Measurements from ENCODE around the gene DGKI. TPM values are rescaled to one million over a fixed set of nuclear protein-coding genes. Genes with fewer than 3 reads are reported as not detected.

DGKI gene
- polyA plus RNA-seq, 3 donors from 2014 or later = not detected

GRCh38 chr7:137774793-137775201 lies 72.0 kb downstream of the DGKI start:
- no peaks in the 10 kb centered on the region for H3K4me1 Mint-ChIP-seq
- no peak overlapping the region for H3K27ac Mint-ChIP-seq
- H3K36me3 Mint-ChIP-seq = no peaks in the 10 kb centered on the region
- no peak overlapping the region for H3K4me3 Mint-ChIP-seq
- no peak for DNase-seq
- peaks cover 0 to 2% (median 0%) of the 10 kb centered on the region in 6 donors for H3K9me3 Mint-ChIP-seq
- peaks cover 0 to 5% (median 2%) of the 10 kb centered on the region in 3 donors for H3K27me3 Mint-ChIP-seq (ENCODE audit: low read depth in 3 of 3)

GRCh38 chr7:137772748-137773147 lies 74.0 kb downstream of the DGKI start:
- Mint-ChIP-seq H3K4me3 (no peak overlapping the region), H3K9me3 (no peaks in the 10 kb centered on the region), H3K27ac (no peak overlapping the region), H3K36me3 (no peaks in the 10 kb centered on the region), H3K27me3 (ENCODE audit: low read depth in 3 of 3) (peaks cover 0 to 2% (median 0%) of the 10 kb centered on the region in 3 donors), H3K4me1 (no peaks in the 10 kb centered on the region)
- DNase-seq = no peak

- no peaks in the 10 kb centered on the region for H3K9me3 Mint-ChIP-seq
- no peak overlapping the region for H3K4me3 Mint-ChIP-seq
- H3K27ac Mint-ChIP-seq = no peak overlapping the region
- H3K4me1 Mint-ChIP-seq = no peaks in the 10 kb centered on the region
- peaks cover 0 to 2% (median under 1%) of the 10 kb centered on the region in 3 donors for H3K27me3 Mint-ChIP-seq (ENCODE audit: low read depth in 3 of 3)
- no peaks in the 10 kb centered on the region for H3K36me3 Mint-ChIP-seq
- DNase-seq = no peak
Observed at GRCh38 chr7:137772316-137772715, 74.5 kb downstream of the DGKI start.

- Mint-ChIP-seq H3K4me1 (no peaks in the 10 kb centered on the region), H3K27ac (no peak overlapping the region), H3K9me3 (no peaks in the 10 kb centered on the region), H3K36me3 (no peaks in the 10 kb centered on the region), H3K27me3 (ENCODE audit: low read depth in 3 of 3) (peaks cover 1 to 2% (median 1%) of the 10 kb centered on the region in 3 donors), H3K4me3 (no peak overlapping the region)
- no peak for DNase-seq
Observed at GRCh38 chr7:137771679-137772078, 75.1 kb downstream of the DGKI start.

- H3K36me3 Mint-ChIP-seq = no peaks in the 10 kb centered on the region
- H3K27ac Mint-ChIP-seq = no peak overlapping the region
- peaks cover 0 to 2% (median 1%) of the 10 kb centered on the region in 3 donors for H3K27me3 Mint-ChIP-seq (ENCODE audit: low read depth in 3 of 3)
- no peak for DNase-seq
- no peaks in the 10 kb centered on the region for H3K4me1 Mint-ChIP-seq
- no peaks in the 10 kb centered on the region for H3K9me3 Mint-ChIP-seq
- H3K4me3 Mint-ChIP-seq = no peak overlapping the region
Observed at GRCh38 chr7:137771273-137771672, 75.5 kb downstream of the DGKI start.

- Mint-ChIP-seq H3K27me3 (ENCODE audit: low read depth in 3 of 3) (peaks cover 0 to 2% (median 1%) of the 10 kb centered on the region in 3 donors), H3K36me3 (no peaks in the 10 kb centered on the region), H3K27ac (no peak overlapping the region), H3K9me3 (no peaks in the 10 kb centered on the region), H3K4me3 (no peak overlapping the region), H3K4me1 (no peaks in the 10 kb centered on the region)
- no peak for DNase-seq
Observed at GRCh38 chr7:137768366-137768765, 78.4 kb downstream of the DGKI start.

- DNase-seq = no peak
- Mint-ChIP-seq H3K27me3 (ENCODE audit: low read depth in 3 of 3) (peaks cover 0 to 2% (median 1%) of the 10 kb centered on the region in 3 donors), H3K9me3 (peaks cover 0 to 5% (median 0%) of the 10 kb centered on the region in 6 donors), H3K27ac (no peak overlapping the region), H3K4me3 (no peak overlapping the region), H3K4me1 (no peaks in the 10 kb centered on the region), H3K36me3 (no peaks in the 10 kb centered on the region)
Observed at GRCh38 chr7:137762334-137762733, 84.4 kb downstream of the DGKI start.

- no peaks in the 10 kb centered on the region for H3K4me1 Mint-ChIP-seq
- no peak overlapping the region for H3K4me3 Mint-ChIP-seq
- H3K36me3 Mint-ChIP-seq = no peaks in the 10 kb centered on the region
- peaks cover 0 to 3% (median 0%) of the 10 kb centered on the region in 3 donors for H3K27me3 Mint-ChIP-seq (ENCODE audit: low read depth in 3 of 3)
- H3K27ac Mint-ChIP-seq = no peak overlapping the region
- DNase-seq = no peak
- peaks cover 0 to 5% (median 0%) of the 10 kb centered on the region in 6 donors for H3K9me3 Mint-ChIP-seq
Observed at GRCh38 chr7:137760111-137760510, 86.7 kb downstream of the DGKI start.

- Mint-ChIP-seq H3K4me1 (no peaks in the 10 kb centered on the region), H3K27ac (no peak overlapping the region), H3K36me3 (no peaks in the 10 kb centered on the region), H3K27me3 (ENCODE audit: low read depth in 3 of 3) (peaks cover 0 to 3% (median 0%) of the 10 kb centered on the region in 3 donors), H3K4me3 (no peak overlapping the region), H3K9me3 (peaks cover 0 to 5% (median 0%) of the 10 kb centered on the region in 6 donors)
- DNase-seq = no peak
Observed at GRCh38 chr7:137757146-137757925, 89.4 kb downstream of the DGKI start.

- Mint-ChIP-seq H3K27me3 (ENCODE audit: low read depth in 3 of 3) (peaks cover 0 to 3% (median 0%) of the 10 kb centered on the region in 3 donors), H3K36me3 (no peaks in the 10 kb centered on the region), H3K4me3 (no peak overlapping the region), H3K4me1 (no peaks in the 10 kb centered on the region), H3K27ac (no peak overlapping the region), H3K9me3 (peaks cover 0 to 2% (median 0%) of the 10 kb centered on the region in 6 donors)
- DNase-seq = no peak
Observed at GRCh38 chr7:137755846-137756651, 90.7 kb downstream of the DGKI start.

GRCh38 chr7:137755427-137755826 lies 91.3 kb downstream of the DGKI start:
- H3K27me3 Mint-ChIP-seq (ENCODE audit: low read depth in 3 of 3) = peaks cover 0 to 3% (median 0%) of the 10 kb centered on the region in 3 donors
- DNase-seq = no peak
- no peaks in the 10 kb centered on the region for H3K4me1 Mint-ChIP-seq
- no peak overlapping the region for H3K4me3 Mint-ChIP-seq
- H3K27ac Mint-ChIP-seq = no peak overlapping the region
- peaks cover 0 to 2% (median 0%) of the 10 kb centered on the region in 6 donors for H3K9me3 Mint-ChIP-seq
- no peaks in the 10 kb centered on the region for H3K36me3 Mint-ChIP-seq

GRCh38 chr7:137753948-137754851 lies 92.6 kb downstream of the DGKI start:
- Mint-ChIP-seq H3K9me3 (peaks cover 0 to 2% (median 0%) of the 10 kb centered on the region in 6 donors), H3K4me3 (no peak overlapping the region), H3K27ac (no peak overlapping the region), H3K4me1 (no peaks in the 10 kb centered on the region), H3K36me3 (no peaks in the 10 kb centered on the region), H3K27me3 (ENCODE audit: low read depth in 3 of 3) (peaks cover 0 to 3% (median 0%) of the 10 kb centered on the region in 3 donors)
- no peak for DNase-seq

GRCh38 chr7:137753575-137753947 lies 93.2 kb downstream of the DGKI start:
- DNase-seq = no peak
- Mint-ChIP-seq H3K27ac (no peak overlapping the region), H3K36me3 (no peaks in the 10 kb centered on the region), H3K9me3 (peaks cover 0 to 2% (median 0%) of the 10 kb centered on the region in 6 donors), H3K27me3 (ENCODE audit: low read depth in 3 of 3) (peaks cover 0 to 3% (median 0%) of the 10 kb centered on the region in 3 donors), H3K4me3 (no peak overlapping the region), H3K4me1 (no peaks in the 10 kb centered on the region)

Data from immature natural killer cell (primary cell).